CD14-positive monocyte (primary cell): ENCODE measurements around the gene AOX1. TPM values are rescaled to one million over a fixed set of nuclear protein-coding genes. Genes with fewer than 3 reads are reported as not detected.

ENCODE experiments used
- DNase-seq, 3 donors: peaks; one replicate each; pipeline ENCODE4 v3.0.0-alpha.2; 2011 to 2022
- H2AFZ ChIP-seq: 2 replicates; pipeline ENCODE4 v1.6.0; 2012; ENCODE audit warnings: mild to moderate bottlenecking, low read depth, low read length, inconsistent platforms; ENCODE audit not compliant: insufficient read depth, poor library complexity, severe bottlenecking
- H3K27ac ChIP-seq, 2 donors: 1 replicate in 1 of 2; 2 replicates in 1 of 2; pipeline ENCODE4 v1.5.1; 2012 to 2013; ENCODE audit warnings: low read length in 2 of 2, control low read depth in 1 of 2, inconsistent platforms in 1 of 2, low read depth in 1 of 2, mild to moderate bottlenecking in 1 of 2
- H3K27me3 ChIP-seq, 2 donors: one replicate each; pipeline versions ENCODE4 v1.6.0 to v1.6.1; 2011 to 2013; ENCODE audit warnings: low read length in 2 of 2; ENCODE audit not compliant: control insufficient read depth in 2 of 2, insufficient read depth in 2 of 2
- H3K36me3 ChIP-seq, 2 donors: replicated peaks in 1 of 2; 1 replicate in 1 of 2; 2 replicates in 1 of 2; pipeline versions ENCODE4 v1.5.1 to v1.6.1; 2012 to 2013; ENCODE audit warnings: low read length in 2 of 2, control low read depth in 1 of 2, inconsistent platforms in 1 of 2, mild to moderate bottlenecking in 1 of 2; ENCODE audit not compliant: insufficient read depth in 2 of 2, control insufficient read depth in 1 of 2
- H3K4me1 ChIP-seq, 2 donors: 1 replicate in 1 of 2; 2 replicates in 1 of 2; pipeline versions ENCODE4 v1.5.1 to v1.6.1; 2012 to 2013; ENCODE audit warnings: low read length in 2 of 2, control low read depth in 1 of 2, inconsistent platforms in 1 of 2, mild to moderate bottlenecking in 1 of 2, moderate library complexity in 1 of 2; ENCODE audit not compliant: insufficient read depth in 2 of 2, control insufficient read depth in 1 of 2
- H3K4me2 ChIP-seq: replicated peaks from 2 replicates; pipeline ENCODE3; 2012; ENCODE audit warnings: low read length, moderate library complexity, mild to moderate bottlenecking; ENCODE audit not compliant: poor library complexity, severe bottlenecking; ENCODE audit errors: extremely low read depth
- H3K4me3 ChIP-seq, 3 experiments: fragments of 200-600 bp in 1 of 3; sonication (generic) in 1 of 3; replicated peaks in 1 of 3; 1 replicate in 2 of 3; 2 replicates in 1 of 3; pipeline ENCODE4 v1.5.1; 2011 to 2013; ENCODE audit warnings: low read length in 3 of 3, mild to moderate bottlenecking in 3 of 3, control low read depth in 2 of 3, low read depth in 2 of 3, inconsistent platforms in 1 of 3, moderate library complexity in 1 of 3
- H3K79me2 ChIP-seq: 2 replicates; pipeline ENCODE4 v1.6.0; 2012; ENCODE audit warnings: mild to moderate bottlenecking, control low read depth, inconsistent platforms, low read length, moderate library complexity; ENCODE audit not compliant: insufficient read depth
- H3K9ac ChIP-seq: 2 replicates; pipeline ENCODE4 v1.6.0; 2017; ENCODE audit warnings: low read length, mild to moderate bottlenecking; ENCODE audit not compliant: insufficient read depth, poor library complexity, severe bottlenecking
- H3K9me3 ChIP-seq, 2 donors: replicated peaks in 1 of 2; 1 replicate in 1 of 2; 2 replicates in 1 of 2; pipeline versions ENCODE4 v1.5.1 to v1.6.1; 2012 to 2013; ENCODE audit warnings: low read length in 2 of 2, control low read depth in 1 of 2; ENCODE audit not compliant: control insufficient read depth in 1 of 2, insufficient read depth in 1 of 2
- H4K20me1 ChIP-seq: 2 replicates; pipeline ENCODE4 v1.6.0; 2012; ENCODE audit warnings: mild to moderate bottlenecking, low read length, control low read depth, moderate library complexity; ENCODE audit not compliant: insufficient read depth
- H3K27ac Mint-ChIP-seq, 7 donors: one replicate each; pipeline ENCODE4 v1.8.0; 2020; ENCODE audit warnings: mild to moderate bottlenecking in 7 of 7, mixed read lengths in 7 of 7, moderate library complexity in 6 of 7, inconsistent platforms in 2 of 7
- H3K27me3 Mint-ChIP-seq, 3 donors: one replicate each; pipeline ENCODE4 v1.8.0; 2021 to 2022; ENCODE audit warnings: low read depth in 3 of 3, mild to moderate bottlenecking in 3 of 3, mixed read lengths in 3 of 3, moderate library complexity in 3 of 3, inconsistent platforms in 1 of 3
- H3K36me3 Mint-ChIP-seq, 2 donors: one replicate each; pipeline ENCODE4 v1.8.0; 2020; ENCODE audit warnings: mixed read lengths in 2 of 2, inconsistent platforms in 1 of 2, mild to moderate bottlenecking in 1 of 2
- H3K4me1 Mint-ChIP-seq: one replicate; pipeline ENCODE4 v1.8.0; 2020; ENCODE audit warnings: mild to moderate bottlenecking, mixed read lengths
- H3K4me3 Mint-ChIP-seq, 2 donors: one replicate each; pipeline ENCODE4 v1.8.0; 2020; ENCODE audit warnings: mild to moderate bottlenecking in 2 of 2, mixed read lengths in 2 of 2, moderate library complexity in 1 of 2
- H3K9me3 Mint-ChIP-seq, 7 donors: one replicate each; pipeline ENCODE4 v1.8.0; 2020 to 2022; ENCODE audit warnings: mixed read lengths in 7 of 7, mild to moderate bottlenecking in 6 of 7, moderate library complexity in 6 of 7, inconsistent platforms in 2 of 7
- CTCF ChIP-seq: fragments of 200-600 bp; IDR thresholded peaks from one replicate; pipeline ENCODE4 v1.8.0; 2022; ENCODE audit warnings: antibody characterized with exemption, mild to moderate bottlenecking
- WGBS: methylation state at CpG from one replicate; pipeline ENCODE4 v1.1.5; 2013; ENCODE audit warnings: missing lambda C conversion rate; ENCODE audit not compliant: insufficient coverage; 5-methylcytosine and 5-hydroxymethylcytosine counted together
- intact Hi-C, 2 donors: fragments of 100-400 bp; cut with micrococcal nuclease; formaldehyde crosslinking; loops; one replicate each; pipeline versions ENCODE4 v1.15.0 to v1.15.1; 2023
- polyA plus RNA-seq, 3 donors: library from polyadenylated mRNA; depleted of rRNA in 1 of 3; unstranded in 2 of 3; stranded (reverse) in 1 of 3; fragments of 300-500 nt in 2 of 3; fragments of >200 nt in 1 of 3; fragmentation: Illumina TruSeq in 2 of 3; gene quantifications; 1 replicate in 2 of 3; 2 replicates in 1 of 3; pipeline ENCODE4 v1.2.3, GENCODE V29; 2012 to 2021

The AOX1 gene
- polyA plus RNA-seq, 3 donors = 0.16 TPM; not detected in 2

- H3K36me3 ChIP-seq = no peaks in the 10 kb centered on the region
- Mint-ChIP-seq H3K9me3 (no peaks in the 10 kb centered on the region), H3K27ac (no peak overlapping the region), H3K4me1 (peaks cover 5% of the 10 kb centered on the region), H3K36me3 (no peaks in the 10 kb centered on the region), H3K27me3 (peaks cover 0 to 2% (median 0%) of the 10 kb centered on the region in 3 donors), H3K4me3 (no peak overlapping the region)
- H3K9me3 ChIP-seq = no peaks in the 10 kb centered on the region
- no peaks in the 10 kb centered on the region for H3K79me2 ChIP-seq
- WGBS = 100% methylated on average over 3 of the region's 7 CpGs
- no peak overlapping the region for H3K4me3 ChIP-seq
- no peak overlapping the region for H2AFZ ChIP-seq
- H3K27me3 ChIP-seq = no peaks in the 10 kb centered on the region
- no peak overlapping the region for H3K4me2 ChIP-seq
- no peak for TF ChIP-seq CTCF
- H3K27ac ChIP-seq = no peak overlapping the region
- no peaks in the 10 kb centered on the region for H4K20me1 ChIP-seq
- no peaks in the 10 kb centered on the region for H3K4me1 ChIP-seq
- DNase-seq = no peak
- H3K9ac ChIP-seq = no peak overlapping the region
- intact Hi-C loops = no loop called here
These were observed 89.0 kb downstream of the AOX1 start for GRCh38 chr2:200674837-200675236.

GRCh38 chr2:200677171-200677570 lies 91.4 kb downstream of the AOX1 start:
- Mint-ChIP-seq H3K9me3 (no peaks in the 10 kb centered on the region), H3K27me3 (peaks cover 2% of the 10 kb centered on the region in 3 donors), H3K4me3 (no peak overlapping the region), H3K27ac (no peak overlapping the region), H3K36me3 (no peaks in the 10 kb centered on the region), H3K4me1 (peaks cover 5% of the 10 kb centered on the region)
- WGBS = 86% methylated on average over 2 of the region's 2 CpGs
- TF ChIP-seq CTCF = no peak
- intact Hi-C loops = no loop called here
- Histone ChIP-seq H3K79me2 (no peaks in the 10 kb centered on the region), H3K27ac (no peak overlapping the region), H3K9ac (no peak overlapping the region), H3K4me2 (no peak overlapping the region), H3K27me3 (no peaks in the 10 kb centered on the region), H4K20me1 (no peaks in the 10 kb centered on the region), H3K4me1 (no peaks in the 10 kb centered on the region), H3K9me3 (no peaks in the 10 kb centered on the region), H3K36me3 (no peaks in the 10 kb centered on the region), H2AFZ (no peak overlapping the region), H3K4me3 (no peak overlapping the region)
- no peak for DNase-seq
